PC-3 (cell line): Measurements from ENCODE around the gene CYP21A2.

Experiments used
- EZH2 ChIP-seq: fragments of 300-600 bp; sonication (generic); IDR thresholded peaks from one replicate; pipeline ENCODE4 v1.6.1; 2017; ENCODE audit warnings: antibody characterized with exemption, mild to moderate bottlenecking, low read length; ENCODE audit not compliant: unreplicated experiment
- EZH2phosphoT487 ChIP-seq: fragments of 300-600 bp; sonication (generic); IDR thresholded peaks from 2 replicates; pipeline ENCODE4 v1.6.1; 2018; ENCODE audit warnings: mild to moderate bottlenecking, antibody characterized with exemption, low read length, borderline replicate concordance
- TF ChIP-seq, protein P1 (sequence below): fragments of 300-600 bp; sonication (generic); conservative IDR thresholded peaks from 2 replicates; pipeline ENCODE4 v1.5.1; 2017; ENCODE audit warnings: antibody characterized with exemption, low read depth, mild to moderate bottlenecking, low read length

DNA sequence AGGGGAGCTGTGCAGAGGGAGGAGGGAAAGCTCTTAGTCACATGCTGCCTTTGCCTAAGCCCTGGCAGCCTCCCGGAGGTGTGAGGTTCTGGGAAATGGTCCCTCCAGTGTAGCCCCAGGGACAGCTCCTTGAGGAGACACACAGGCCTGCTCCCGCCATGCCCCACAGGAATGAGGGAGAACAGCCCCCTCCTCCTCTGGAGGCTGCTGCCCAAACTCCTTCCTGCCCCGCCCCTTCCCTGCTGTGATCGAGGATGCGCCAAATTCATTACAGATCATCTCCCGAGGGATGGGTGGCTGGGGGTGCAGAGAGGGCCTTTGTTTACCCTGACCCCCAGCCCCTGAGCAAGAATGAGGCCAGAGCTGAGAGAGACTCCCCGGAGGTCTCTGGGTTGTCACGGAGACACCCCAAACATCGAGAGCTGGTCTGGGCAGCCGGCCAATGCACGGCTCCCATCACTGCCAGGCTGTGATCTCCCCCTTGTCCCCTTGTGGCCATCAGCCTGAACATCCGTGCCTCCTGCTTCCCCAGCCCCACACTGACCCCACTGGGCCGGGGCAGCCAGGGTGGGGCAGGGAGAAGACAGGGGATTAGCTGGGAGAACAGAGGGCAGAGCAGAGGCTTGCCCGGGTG lies 8.4 kb downstream of the CYP21A2 start:
- TF ChIP-seq, protein P1, sequence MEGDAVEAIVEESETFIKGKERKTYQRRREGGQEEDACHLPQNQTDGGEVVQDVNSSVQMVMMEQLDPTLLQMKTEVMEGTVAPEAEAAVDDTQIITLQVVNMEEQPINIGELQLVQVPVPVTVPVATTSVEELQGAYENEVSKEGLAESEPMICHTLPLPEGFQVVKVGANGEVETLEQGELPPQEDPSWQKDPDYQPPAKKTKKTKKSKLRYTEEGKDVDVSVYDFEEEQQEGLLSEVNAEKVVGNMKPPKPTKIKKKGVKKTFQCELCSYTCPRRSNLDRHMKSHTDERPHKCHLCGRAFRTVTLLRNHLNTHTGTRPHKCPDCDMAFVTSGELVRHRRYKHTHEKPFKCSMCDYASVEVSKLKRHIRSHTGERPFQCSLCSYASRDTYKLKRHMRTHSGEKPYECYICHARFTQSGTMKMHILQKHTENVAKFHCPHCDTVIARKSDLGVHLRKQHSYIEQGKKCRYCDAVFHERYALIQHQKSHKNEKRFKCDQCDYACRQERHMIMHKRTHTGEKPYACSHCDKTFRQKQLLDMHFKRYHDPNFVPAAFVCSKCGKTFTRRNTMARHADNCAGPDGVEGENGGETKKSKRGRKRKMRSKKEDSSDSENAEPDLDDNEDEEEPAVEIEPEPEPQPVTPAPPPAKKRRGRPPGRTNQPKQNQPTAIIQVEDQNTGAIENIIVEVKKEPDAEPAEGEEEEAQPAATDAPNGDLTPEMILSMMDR: no peak
- TF ChIP-seq EZH2: no peak
- no peak for TF ChIP-seq EZH2phosphoT487
